ENCODE results near the gene PPFIBP2.

The PPFIBP2 gene

GRCh38 chr11:7555052-7555699 lies 41.4 kb downstream of the PPFIBP2 start:
- no peak for DNase-seq

- no peak for DNase-seq
Observed at GRCh38 chr11:7558046-7558445, 44.2 kb downstream of the PPFIBP2 start.

GRCh38 chr11:7559398-7560283 lies 45.8 kb downstream of the PPFIBP2 start:
- DNase-seq: no peak

GRCh38 chr11:7561562-7561961 lies 47.8 kb downstream of the PPFIBP2 start:
- DNase-seq: no peak

- DNase-seq: no peak
Observed at GRCh38 chr11:7563281-7563680, 49.5 kb downstream of the PPFIBP2 start.

- no peak for DNase-seq
Observed at GRCh38 chr11:7564803-7565202, 51.0 kb downstream of the PPFIBP2 start.

GRCh38 chr11:7567311-7567710 lies 53.5 kb downstream of the PPFIBP2 start:
- DNase-seq: no peak

GRCh38 chr11:7569044-7569443 lies 55.2 kb downstream of the PPFIBP2 start:
- DNase-seq: no peak

GRCh38 chr11:7570241-7570640 lies 56.4 kb downstream of the PPFIBP2 start:
- DNase-seq: no peak

GRCh38 chr11:7570938-7571521 lies 57.2 kb downstream of the PPFIBP2 start:
- no peak for DNase-seq

GRCh38 chr11:7571640-7572000 lies 57.8 kb downstream of the PPFIBP2 start:
- peak; percentile 11 for DNase-seq

- no peak for DNase-seq
Observed at GRCh38 chr11:7572001-7572712, 58.4 kb downstream of the PPFIBP2 start.

GRCh38 chr11:7573193-7573557 lies 59.4 kb downstream of the PPFIBP2 start:
- no peak for DNase-seq

GRCh38 chr11:7573558-7574296 lies 59.9 kb downstream of the PPFIBP2 start:
- DNase-seq: no peak

- DNase-seq: no peak
Observed at GRCh38 chr11:7574491-7575130, 60.8 kb downstream of the PPFIBP2 start.

- DNase-seq: no peak
Observed at GRCh38 chr11:7575841-7576725, 62.3 kb downstream of the PPFIBP2 start.

- DNase-seq: no peak
Observed at GRCh38 chr11:7576726-7577290, 63.0 kb downstream of the PPFIBP2 start.

GRCh38 chr11:7577291-7578190 lies 63.7 kb downstream of the PPFIBP2 start:
- DNase-seq: no peak

- DNase-seq: no peak
Observed at GRCh38 chr11:7578276-7578955, 64.6 kb downstream of the PPFIBP2 start.
